Chondrocyte (in vitro differentiated cells): ENCODE results near the gene SOX2. TPM values are rescaled to one million over a fixed set of nuclear protein-coding genes. Genes with fewer than 3 reads are reported as not detected.

Experiments used
- DNase-seq: peaks from one replicate; pipeline ENCODE4 v3.0.0; 2021; ENCODE audit warnings: mixed read lengths, low spot score
- H3K27ac Mint-ChIP-seq: one replicate; pipeline ENCODE4 v1.8.0; 2021; ENCODE audit warnings: mild to moderate bottlenecking, moderate library complexity, mixed read lengths; ENCODE audit not compliant: unreplicated experiment
- H3K27me3 Mint-ChIP-seq: 2 replicates; pipeline ENCODE4 v1.8.0; 2021; ENCODE audit warnings: low read depth, mixed read lengths
- H3K36me3 Mint-ChIP-seq: 2 replicates; pipeline ENCODE4 v1.8.0; 2021; ENCODE audit warnings: low read depth, mixed read lengths
- H3K4me1 Mint-ChIP-seq: 2 replicates; pipeline ENCODE4 v1.8.0; 2021; ENCODE audit warnings: low read depth, mild to moderate bottlenecking, mixed read lengths
- H3K4me3 Mint-ChIP-seq: one replicate; pipeline ENCODE4 v1.8.0; 2021; ENCODE audit warnings: mild to moderate bottlenecking, moderate library complexity, mixed read lengths; ENCODE audit not compliant: unreplicated experiment
- H3K9me3 Mint-ChIP-seq: 2 replicates; pipeline ENCODE4 v1.8.0; 2021; ENCODE audit warnings: low read depth, mixed read lengths
- total RNA-seq: library from RNA; stranded (reverse); gene quantifications from 3 replicates; pipeline ENCODE4 v1.2.1, GENCODE V29; 2021
- TF ChIP-seq, protein P1 (sequence below): fragments of 200-600 bp; sonication (generic); IDR thresholded peaks from 2 replicates; pipeline ENCODE4 v1.5.0; 2021; ENCODE audit warnings: antibody characterized with exemption, mild to moderate bottlenecking, moderate library complexity

The SOX2 gene
- total RNA-seq, 1 donor from 2014 or later: 1.3 TPM

DNA sequence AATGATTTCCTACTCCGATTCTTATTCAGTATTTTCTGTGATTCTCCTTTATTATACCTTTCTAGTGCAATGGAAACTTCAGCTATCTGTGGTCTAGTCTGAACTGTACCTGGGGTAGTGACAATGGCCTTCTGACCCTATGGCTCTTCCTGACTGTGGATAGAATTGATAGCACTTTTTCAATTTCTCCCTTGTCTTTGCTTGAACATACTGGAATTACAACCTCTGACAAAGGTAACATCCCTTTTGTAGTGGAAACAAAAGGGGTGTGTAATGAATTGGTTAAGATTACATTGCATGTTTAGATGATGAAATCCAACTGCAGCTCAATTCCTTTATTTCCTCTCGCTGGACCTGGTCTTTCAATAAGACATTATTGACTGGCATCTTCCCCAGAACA, 21.0 kb upstream of the SOX2 start:
- no peaks in the 10 kb centered on the region for H3K36me3 Mint-ChIP-seq
- no peak overlapping the region for H3K27ac Mint-ChIP-seq
- TF ChIP-seq, protein P1, sequence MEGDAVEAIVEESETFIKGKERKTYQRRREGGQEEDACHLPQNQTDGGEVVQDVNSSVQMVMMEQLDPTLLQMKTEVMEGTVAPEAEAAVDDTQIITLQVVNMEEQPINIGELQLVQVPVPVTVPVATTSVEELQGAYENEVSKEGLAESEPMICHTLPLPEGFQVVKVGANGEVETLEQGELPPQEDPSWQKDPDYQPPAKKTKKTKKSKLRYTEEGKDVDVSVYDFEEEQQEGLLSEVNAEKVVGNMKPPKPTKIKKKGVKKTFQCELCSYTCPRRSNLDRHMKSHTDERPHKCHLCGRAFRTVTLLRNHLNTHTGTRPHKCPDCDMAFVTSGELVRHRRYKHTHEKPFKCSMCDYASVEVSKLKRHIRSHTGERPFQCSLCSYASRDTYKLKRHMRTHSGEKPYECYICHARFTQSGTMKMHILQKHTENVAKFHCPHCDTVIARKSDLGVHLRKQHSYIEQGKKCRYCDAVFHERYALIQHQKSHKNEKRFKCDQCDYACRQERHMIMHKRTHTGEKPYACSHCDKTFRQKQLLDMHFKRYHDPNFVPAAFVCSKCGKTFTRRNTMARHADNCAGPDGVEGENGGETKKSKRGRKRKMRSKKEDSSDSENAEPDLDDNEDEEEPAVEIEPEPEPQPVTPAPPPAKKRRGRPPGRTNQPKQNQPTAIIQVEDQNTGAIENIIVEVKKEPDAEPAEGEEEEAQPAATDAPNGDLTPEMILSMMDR: no peak
- no peaks in the 10 kb centered on the region for H3K9me3 Mint-ChIP-seq
- H3K4me1 Mint-ChIP-seq: no peaks in the 10 kb centered on the region
- H3K27me3 Mint-ChIP-seq: peaks cover 21% of the 10 kb centered on the region
- DNase-seq: no peak
- H3K4me3 Mint-ChIP-seq: no peak overlapping the region

DNA sequence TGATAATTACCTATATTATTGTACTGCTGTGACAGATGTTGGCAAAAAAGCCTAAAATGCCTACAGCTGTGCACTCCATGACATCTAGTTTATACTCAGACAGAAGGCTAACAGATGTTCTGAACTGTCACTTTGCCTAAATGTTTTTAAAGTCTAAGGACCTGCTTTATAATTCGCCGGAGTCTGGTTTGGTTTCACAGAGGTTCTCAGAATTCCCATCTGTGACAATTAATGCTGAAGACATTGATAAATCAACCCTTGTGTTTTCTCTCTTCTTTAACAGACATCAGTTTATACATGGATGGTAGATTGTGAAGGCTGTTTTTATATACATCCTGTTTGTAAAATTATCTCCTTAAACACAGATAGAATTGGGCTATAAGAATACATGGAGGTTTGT, 19.8 kb upstream of the SOX2 start:
- no peaks in the 10 kb centered on the region for H3K4me1 Mint-ChIP-seq
- H3K9me3 Mint-ChIP-seq: no peaks in the 10 kb centered on the region
- H3K27me3 Mint-ChIP-seq: peaks cover 25% of the 10 kb centered on the region

DNA sequence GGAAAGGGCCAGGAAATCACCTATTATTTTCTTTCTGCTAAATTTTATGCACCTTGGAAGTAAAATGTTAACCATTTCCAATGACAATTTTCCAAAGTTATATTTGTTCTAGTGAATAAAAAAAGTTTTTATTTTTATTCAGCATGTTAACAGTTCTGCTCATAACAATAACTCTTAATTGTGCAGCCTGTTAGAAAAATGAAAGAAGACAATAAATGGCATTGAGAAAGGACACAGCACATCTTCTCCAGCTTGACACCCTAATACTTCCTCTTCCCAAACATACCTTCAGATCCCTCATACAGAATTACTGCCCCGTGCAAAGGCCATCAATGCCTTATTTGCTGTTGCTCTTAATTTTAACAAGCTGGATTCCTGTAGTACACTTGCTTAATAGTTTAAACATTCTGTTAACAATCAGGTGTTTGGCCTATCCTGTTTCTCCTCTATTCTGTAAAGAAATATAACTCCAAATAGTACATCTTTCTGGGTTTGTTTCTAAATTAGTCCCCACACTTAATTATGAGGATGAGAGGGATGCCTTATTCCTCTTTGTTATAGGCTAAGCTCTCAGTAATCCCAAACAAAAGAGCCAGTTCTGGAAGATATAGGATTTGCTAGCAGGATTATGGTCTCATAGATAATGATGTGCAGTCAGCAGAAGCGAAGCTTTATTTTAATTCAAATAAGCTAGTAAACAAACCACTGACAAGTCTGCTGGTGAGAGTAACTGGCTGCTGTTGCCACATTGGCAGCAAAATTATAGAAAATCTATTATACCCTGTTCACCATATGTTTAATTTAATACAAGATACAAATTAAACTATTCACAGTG, 19.2 kb upstream of the SOX2 start:
- H3K4me3 Mint-ChIP-seq: no peak overlapping the region
- peaks cover 23% of the 10 kb centered on the region for H3K27me3 Mint-ChIP-seq
- no peak overlapping the region for H3K27ac Mint-ChIP-seq
- H3K4me1 Mint-ChIP-seq: no peaks in the 10 kb centered on the region
- H3K9me3 Mint-ChIP-seq: no peaks in the 10 kb centered on the region
- H3K36me3 Mint-ChIP-seq: no peaks in the 10 kb centered on the region
- TF ChIP-seq, protein P1: no peak
- DNase-seq: no peak

More for the DNA sequence above, 19.8 kb upstream of the SOX2 start:
- TF ChIP-seq, protein P1: no peak
- Mint-ChIP-seq H3K36me3 (no peaks in the 10 kb centered on the region), H3K27ac (no peak overlapping the region), H3K4me3 (no peak overlapping the region)
- no peak for DNase-seq

DNA sequence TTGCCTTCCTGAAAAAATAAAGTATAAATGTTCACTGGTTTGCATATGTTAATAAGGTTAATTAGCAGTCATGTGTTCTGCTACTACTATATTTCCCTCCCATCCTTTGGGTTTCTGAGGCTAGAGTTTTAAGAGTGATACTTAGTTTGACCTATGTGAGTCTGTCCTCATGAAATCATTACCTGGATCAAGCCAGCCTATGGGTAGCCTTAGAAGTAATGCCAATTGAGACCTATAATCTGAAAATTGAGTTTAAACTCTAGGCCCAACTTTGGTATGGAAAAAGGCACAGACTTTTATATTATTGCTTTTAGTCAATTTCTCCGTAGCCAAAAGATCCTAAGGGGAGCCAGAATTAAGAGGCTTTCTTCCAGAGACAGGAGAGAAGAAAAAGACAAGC, 18.4 kb upstream of the SOX2 start:
- TF ChIP-seq, protein P1: no peak
- H3K4me1 Mint-ChIP-seq: no peaks in the 10 kb centered on the region
- DNase-seq: no peak
- H3K36me3 Mint-ChIP-seq: no peaks in the 10 kb centered on the region
- H3K9me3 Mint-ChIP-seq: no peaks in the 10 kb centered on the region
- no peak overlapping the region for H3K27ac Mint-ChIP-seq
- peaks cover 26% of the 10 kb centered on the region for H3K27me3 Mint-ChIP-seq
- H3K4me3 Mint-ChIP-seq: no peak overlapping the region

DNA sequence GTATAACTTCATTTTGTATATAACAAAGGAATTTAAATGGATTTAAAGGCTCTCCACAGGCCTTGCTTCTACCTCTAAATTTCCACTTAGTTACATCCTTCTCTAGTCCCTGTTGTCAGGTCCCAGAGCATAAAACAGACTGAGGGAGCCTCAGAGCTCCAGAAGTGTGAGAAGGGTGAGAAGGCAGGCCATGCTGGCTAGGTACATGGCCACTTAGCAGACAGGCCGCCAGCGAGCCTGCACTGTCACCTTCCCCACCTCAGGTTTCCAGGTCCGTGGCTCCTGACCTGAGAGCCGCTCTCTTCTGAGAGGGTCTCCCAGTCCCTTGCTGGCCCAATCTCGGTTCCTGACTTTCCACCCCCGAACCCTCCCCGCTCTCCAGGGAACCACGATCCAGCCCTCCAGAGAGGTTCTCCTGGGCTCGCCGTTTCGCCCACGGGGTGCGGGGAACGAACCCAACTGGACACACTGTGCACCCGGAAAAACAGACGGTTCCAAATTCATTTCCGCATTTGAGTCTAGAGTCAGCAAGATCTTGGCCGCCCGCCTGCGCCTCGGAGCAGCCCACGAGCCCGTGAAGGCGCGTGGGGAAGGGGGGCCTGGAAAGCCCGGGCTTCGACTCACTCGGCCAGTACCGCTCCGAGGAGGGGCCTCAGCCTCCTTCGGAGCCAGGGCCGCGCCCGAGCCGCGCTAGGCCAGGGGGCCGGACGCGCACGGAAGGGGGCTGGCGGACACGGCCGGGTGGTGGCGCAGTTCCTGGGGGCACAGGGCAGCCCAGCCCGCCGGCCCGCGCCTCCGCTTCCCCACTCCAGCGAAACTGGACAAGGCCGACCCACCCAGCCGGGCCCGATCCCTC, 16.7 kb upstream of the SOX2 start:
- no peaks in the 10 kb centered on the region for H3K4me1 Mint-ChIP-seq
- no peaks in the 10 kb centered on the region for H3K36me3 Mint-ChIP-seq
- DNase-seq: no peak
- H3K27ac Mint-ChIP-seq: no peak overlapping the region
- no peaks in the 10 kb centered on the region for H3K9me3 Mint-ChIP-seq
- no peak overlapping the region for H3K4me3 Mint-ChIP-seq
- TF ChIP-seq, protein P1: no peak
- peaks cover 36% of the 10 kb centered on the region for H3K27me3 Mint-ChIP-seq
